GM18505 (cell line): ENCODE measurements around the gene KRT2.

ENCODE experiments used
- ATAC-seq: cut with Tn5 transposase; IDR thresholded peaks from one replicate; pipeline ENCODE4 v1.9.1; 2021; ENCODE audit not compliant: unreplicated experiment
- POLR2A ChIP-seq: IDR thresholded peaks from 4 replicates; pipeline ENCODE4 v1.6.1; 2011; ENCODE audit warnings: borderline replicate concordance; ENCODE audit not compliant: insufficient read depth, insufficient read length; ENCODE audit errors: extremely low read depth

Gene KRT2

GRCh38 chr12:52606096-52606495 is 45.9 kb downstream of the KRT2 start:
- no peak for ATAC-seq
- no peak for TF ChIP-seq POLR2A

DNA sequence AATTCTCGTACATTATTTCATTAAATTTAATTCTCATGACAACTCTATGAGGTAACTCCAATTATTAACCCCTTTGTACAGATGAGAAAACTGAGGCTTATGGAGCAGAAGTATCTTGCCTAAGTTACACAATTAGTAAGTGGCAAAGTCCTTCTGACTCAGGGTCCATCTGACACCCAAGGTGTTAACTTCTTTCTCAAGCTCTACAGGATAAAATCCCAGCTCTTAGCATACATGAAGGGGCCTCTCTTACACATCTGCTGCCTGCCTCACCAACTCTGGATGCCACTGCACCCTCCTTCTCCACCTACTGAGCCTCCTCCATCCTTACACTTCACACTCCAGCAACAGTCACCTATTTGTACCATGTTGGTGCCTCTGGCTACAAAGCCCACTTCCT is 46.5 kb downstream of the KRT2 start:
- ATAC-seq: no peak
- TF ChIP-seq POLR2A: no peak

DNA sequence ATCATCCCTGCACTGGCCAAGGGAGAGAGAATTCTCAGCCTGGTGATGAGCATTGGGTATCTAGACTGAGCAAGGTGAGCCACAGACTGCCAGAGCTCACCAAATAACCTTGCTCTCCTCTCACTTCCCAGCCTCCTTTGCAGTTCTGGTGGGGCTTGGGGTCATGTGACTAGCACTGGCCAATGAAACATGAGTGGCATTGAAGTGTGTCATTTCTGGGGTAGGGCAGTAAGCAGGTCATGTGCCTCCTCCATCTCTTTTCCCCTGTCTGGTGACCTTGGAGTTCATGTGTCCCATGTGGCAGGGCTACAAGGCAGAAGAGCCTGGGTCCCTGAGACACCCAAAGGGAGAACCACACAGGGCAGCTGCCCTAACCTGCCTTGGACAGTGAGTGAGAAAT is 47.2 kb downstream of the KRT2 start:
- no peak for TF ChIP-seq POLR2A
- ATAC-seq: no peak

DNA sequence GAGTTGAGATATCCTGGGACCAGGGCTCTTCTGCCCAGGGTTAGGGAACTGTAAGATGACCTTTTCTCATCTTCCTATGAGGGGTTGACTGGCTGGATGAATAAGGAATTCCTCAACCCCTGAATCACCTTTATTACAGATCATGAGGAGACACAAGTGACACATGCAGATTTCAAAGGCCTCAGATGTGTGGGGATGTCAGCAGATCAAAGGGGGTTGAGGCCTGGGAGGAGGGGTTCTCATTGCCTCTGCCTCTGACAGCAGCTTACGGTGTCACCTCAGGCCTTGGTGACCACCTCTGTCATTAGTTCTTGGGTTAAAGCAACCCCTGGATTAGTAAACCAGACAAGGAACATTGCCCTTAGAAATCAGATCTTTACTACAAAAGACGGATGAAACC is 48.7 kb downstream of the KRT2 start:
- no peak for TF ChIP-seq POLR2A
- no peak for ATAC-seq

DNA sequence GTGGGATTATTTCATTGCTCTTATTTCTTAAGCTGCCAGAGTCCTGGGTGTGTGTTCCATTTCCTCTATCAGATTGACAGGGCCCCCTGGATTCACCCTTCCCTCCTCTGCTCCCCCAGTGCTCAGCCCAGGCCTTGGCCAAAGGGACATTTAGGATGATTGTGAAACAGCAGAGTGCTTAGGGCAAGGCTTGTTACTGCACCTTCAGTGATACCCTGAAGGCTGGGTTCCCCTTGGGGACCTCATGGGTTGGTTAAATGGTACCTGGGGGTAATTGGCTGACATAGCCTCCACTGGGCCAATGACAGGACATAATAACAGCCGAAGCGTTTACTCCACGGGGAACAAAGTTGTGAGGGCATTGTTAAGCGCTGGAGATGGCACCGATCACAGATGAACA is 49.5 kb downstream of the KRT2 start:
- no peak for TF ChIP-seq POLR2A
- no peak for ATAC-seq

GRCh38 chr12:52601671-52602070 is 50.3 kb downstream of the KRT2 start:
- ATAC-seq: no peak
- no peak for TF ChIP-seq POLR2A

GRCh38 chr12:52600941-52601481 is 51.0 kb downstream of the KRT2 start, which contains the start of gene KRT72:
Gene KRT72 (minus strand): TSS chr12:52601463. CDS start chr12:52601452, 11 bp downstream.
- ATAC-seq: no peak
- no peak for TF ChIP-seq POLR2A

- TF ChIP-seq POLR2A: no peak
- ATAC-seq: no peak
These were observed 51.5 kb downstream of the KRT2 start for GRCh38 chr12:52600475-52600874.

GRCh38 chr12:52600071-52600470 is 51.9 kb downstream of the KRT2 start:
- no peak for TF ChIP-seq POLR2A
- no peak for ATAC-seq

- ATAC-seq: no peak
- TF ChIP-seq POLR2A: no peak
These were observed 53.0 kb downstream of the KRT2 start for GRCh38 chr12:52598966-52599365.
